ENCODE data around the gene CYTH4.
A peak's percentile ranks its signal among the peaks of the same experiment; 100 is the strongest.
"Not testable (repeated sequence)": the region's sequence is repeated elsewhere in the genome, so short reads cannot be mapped to it uniquely, and the experiment has no call there.

The CYTH4 gene

GRCh38 chr22:37251836-37252235 lies 30.5 kb upstream of the CYTH4 start:
- not testable (repeated sequence) for DNase-seq

GRCh38 chr22:37253126-37253660 lies 29.1 kb upstream of the CYTH4 start:
- no peak for DNase-seq

- DNase-seq: no peak
These were observed 28.0 kb upstream of the CYTH4 start for GRCh38 chr22:37254209-37254866.

- DNase-seq: no peak
These were observed 27.5 kb upstream of the CYTH4 start for GRCh38 chr22:37254867-37255233.

DNA sequence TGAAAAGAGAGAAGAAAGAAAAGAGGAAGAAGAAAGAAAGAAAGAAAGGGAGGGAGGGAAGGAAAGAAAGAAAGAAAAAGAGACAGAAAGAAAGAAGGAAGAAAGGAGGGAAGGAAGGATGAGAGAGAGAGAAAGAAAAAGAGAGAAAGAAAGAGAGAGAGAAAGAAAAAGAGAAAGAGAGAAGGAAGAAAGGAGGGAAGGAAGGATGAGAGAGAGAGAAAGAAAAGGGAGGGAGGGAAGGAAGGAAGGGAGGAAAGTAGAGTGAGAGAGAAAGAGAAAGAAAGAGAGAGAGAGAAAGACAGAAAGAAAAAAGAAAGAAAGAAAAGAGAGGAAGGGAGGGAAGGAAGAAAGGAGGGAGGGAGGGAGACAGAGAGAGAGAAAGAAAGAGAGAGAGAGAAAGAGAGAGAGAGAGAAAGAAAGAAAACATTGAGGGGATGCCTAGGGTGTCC lies 26.7 kb upstream of the CYTH4 start:
- DNase-seq: no peak

- no peak for DNase-seq
These were observed 26.1 kb upstream of the CYTH4 start for GRCh38 chr22:37256075-37256726.

GRCh38 chr22:37258005-37258752 lies 24.1 kb upstream of the CYTH4 start:
- DNase-seq: no peak

DNA sequence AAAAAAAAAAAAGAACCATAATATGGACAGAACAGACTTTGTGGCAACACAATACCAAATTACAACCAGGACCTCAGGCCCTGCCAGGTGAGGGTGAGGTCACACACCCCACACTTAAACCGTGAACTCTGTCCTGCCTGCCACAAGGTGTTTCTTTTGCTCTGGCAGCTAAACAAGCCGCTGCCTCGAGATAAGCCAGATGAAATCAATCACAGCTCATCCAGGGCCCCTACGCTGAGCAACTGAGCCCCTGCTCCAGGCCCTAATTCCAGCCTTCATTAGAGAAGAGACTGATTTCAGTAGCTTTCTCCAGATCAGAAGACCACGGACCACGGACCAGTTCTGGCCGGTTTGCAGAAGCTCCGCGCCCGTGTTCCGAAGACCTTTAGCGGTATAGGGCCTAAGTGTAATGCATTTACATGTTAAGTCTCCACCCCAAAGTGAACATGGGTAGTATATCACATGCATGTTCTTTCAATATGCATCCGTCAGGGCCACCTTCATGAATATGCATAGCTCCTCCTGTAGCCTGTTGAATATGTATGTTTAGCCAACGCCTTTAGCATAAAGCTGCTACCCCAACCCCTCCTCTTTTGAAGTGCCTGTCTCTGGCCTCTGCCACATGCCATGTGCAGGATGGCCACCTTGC lies 23.4 kb upstream of the CYTH4 start:
- no peak for DNase-seq

DNA sequence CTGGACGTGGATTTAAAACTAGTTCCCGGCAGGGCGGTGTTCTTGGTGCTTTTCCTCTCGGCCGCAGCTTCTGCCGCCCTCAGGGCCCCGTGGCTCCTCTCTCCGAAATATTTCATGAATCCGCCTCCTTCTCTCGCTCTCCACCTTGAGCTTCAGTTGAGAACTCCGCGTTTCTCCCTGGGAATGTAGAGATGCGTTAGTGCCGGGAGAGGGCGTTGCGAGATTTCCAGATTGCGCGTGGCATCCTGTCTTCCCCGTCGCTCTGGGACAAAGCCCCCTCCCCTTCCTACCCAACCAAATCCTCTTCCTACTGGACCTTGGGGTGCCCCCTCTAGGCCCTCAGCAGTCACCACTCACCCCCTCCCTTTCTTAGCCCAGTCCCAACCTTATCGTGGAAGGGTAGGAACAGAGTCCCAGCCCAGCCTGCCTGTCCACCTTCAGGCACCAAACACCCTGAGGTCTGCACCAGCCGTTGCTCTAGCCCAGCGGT lies 22.7 kb upstream of the CYTH4 start:
- no peak for DNase-seq

DNA sequence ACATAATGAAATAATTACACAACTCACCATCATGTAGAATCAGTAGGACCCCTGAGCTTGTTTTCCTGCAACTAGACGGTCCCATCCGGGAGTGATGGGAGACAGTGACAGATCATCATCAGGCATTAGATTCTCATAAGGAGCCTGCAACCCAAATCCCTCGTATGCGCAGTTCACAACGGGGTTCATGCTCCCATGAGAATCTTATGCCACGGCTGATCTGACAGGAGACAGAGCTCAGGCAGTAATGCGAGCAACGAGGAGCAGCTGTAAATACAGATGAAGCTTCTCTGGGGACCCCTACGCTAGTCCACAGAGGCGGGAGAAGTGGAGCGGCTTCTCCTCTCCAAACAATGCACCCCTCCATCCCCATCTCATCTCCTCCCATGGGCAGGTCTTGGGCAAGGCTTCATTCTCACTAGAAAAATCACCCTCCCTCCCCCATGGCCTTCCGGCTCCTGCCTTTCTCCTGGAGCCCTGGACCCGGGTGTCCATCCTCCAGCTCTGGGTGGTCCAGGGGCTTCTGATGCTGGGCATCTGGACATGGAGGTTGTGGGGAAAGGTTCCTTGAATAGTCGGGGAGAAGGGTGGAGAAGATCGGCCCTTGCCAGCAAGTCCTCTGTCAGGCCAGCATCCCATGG lies 22.0 kb upstream of the CYTH4 start:
- DNase-seq: no peak

DNA sequence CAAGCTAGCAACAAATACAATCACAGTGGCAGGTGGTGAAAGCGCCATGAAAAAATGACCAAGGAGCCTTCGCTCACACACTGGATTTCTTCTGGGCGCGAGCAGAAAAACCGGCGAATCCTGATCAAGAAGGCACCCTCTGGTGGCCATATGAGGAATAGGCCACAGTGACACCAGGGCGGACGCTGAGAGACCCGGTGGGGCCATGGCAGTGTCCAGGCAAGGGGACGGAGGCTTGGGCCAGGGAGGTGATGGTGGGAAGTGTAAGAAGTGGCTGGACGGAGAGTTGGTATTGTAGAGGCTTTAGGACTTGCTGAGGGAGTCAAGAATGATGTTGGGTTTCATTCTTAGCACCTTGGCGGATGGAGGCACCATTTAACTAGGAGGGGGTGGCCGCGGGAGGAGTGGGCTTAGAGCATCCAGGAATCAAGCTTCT lies 21.4 kb upstream of the CYTH4 start:
- peak; percentile 61 for DNase-seq

DNA sequence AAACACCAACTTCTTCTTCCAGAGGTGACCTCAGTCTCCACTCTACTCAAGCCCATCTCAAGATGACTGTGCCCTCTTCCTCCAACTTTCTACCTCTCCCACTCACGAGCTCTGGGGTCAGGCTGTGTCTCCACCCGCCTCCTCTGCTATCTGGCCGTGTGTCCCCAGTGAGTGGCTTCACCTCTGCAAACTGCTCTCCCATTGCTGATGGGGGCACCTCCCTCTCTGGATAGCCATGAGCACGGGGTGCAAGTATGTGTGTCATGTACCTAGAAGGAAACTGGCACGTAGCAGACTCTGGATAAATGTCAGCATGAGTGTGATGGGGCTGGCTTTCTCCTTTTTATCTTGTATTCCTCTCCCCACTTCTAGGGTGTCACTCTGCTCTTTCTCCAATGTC lies 20.0 kb upstream of the CYTH4 start:
- DNase-seq: no peak

DNA sequence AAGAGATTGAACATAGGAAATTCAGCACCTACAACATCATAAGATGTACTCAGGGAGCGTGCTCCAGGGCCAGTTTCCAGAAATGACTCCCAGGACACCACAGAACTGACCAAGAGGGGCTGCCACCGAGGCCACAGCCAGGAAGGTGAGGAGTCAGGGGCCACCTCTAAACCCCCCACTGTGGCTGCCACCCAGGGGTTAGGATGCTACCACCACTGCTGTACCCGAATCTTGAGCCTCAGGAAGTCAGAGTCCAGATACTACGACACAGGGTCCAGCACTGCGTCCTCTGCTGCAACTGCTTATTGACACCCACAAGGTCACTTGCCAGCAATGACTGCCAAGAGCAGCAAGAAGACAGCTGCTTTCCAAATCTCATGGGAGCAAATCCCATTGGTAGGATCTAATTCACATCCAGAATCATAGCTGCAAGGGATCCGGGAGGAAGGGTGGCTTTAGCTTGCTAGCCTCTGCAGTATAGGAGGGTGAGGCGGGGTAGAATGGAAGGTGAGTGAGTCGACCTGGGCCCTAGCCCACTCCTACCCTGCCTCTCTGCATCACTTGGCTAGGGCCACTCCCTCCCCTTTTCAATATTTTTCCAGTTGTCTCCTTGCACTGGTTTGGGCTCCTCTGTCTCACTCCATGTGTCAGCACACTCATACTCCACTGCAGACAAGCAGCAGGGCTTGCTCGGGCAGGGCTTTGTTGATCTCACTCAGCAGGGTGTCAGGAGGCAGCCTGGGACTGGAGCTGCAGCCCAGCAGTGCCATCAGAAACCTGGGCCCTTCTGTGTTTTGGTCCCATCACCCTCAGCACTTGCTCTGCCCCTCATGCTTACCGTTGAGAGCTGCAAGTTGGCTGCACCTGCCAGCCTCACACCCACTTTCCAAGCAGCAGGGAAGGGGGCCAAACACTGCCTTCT lies 18.1 kb upstream of the CYTH4 start:
- DNase-seq: no peak

- no peak for DNase-seq
These were observed 15.7 kb upstream of the CYTH4 start for GRCh38 chr22:37266581-37267134.

- DNase-seq: peak; percentile 62
These were observed 15.1 kb upstream of the CYTH4 start for GRCh38 chr22:37267135-37267587.

DNA sequence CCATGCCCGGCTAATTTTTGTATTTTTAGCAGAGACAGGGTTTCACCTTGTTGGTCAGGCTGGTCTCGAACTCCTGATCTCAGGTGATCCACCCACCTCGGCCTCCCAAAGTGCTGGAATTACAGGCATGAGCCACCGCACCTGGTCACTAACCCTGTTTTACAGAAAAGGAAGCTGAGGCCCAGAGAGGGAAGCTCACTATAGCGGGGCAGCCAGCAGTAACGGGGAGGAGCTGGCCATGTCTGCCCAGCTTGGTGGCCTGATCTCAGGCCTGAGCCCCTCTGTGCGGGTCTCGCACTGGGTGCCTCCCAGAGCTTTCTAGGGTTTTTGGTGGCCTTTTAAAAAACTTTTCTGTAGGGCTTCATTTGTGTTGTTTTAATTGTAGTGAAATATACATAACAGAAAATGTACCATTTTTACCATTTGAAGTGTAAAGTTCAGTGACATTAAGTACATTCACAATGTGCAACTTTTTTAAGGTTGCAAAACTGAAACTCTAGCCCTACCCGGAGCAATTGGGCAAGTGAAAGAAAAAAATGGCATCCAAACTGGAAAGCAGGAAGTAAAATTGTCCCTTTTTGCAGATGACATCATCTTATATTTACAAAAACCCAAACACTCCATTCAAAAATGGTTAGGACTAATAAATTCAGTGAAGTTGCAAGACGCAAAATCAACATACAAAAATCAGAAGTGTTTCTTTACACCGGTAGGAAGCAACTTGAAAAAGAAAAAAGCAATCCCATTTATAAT lies 14.5 kb upstream of the CYTH4 start:
- DNase-seq: no peak

DNA sequence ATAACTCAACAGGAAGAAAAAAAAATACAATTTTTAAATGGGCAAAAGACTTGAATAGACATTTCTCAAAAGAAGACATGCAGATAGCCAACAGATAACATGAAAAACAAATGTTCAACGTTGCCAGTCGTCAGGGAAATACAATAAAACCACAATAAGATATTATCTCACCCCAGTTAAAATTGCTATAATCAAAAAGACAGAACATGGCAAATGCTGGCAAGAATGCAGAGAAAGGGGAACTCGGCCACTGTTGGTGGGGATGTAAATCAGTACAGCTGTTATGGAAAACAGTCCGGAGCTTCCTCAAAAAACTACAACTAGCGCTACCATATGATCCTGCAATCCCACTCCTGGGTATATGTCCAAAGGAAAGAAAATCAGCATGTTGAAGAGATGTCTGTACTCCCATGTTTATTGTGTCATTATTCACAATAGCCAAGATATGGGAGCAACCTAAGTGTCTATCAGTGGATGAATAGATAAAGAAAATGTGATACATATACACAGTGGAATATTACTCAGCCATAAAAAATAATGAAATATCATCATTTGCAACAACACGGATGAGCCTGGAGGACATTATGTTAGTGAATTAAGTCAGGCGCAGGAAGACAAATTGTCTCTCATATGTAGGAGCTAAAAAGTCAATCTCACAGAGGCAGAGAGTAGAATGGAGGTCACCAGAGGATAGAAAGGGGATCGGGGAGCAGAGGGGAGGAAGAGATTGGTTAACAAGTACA lies 12.2 kb upstream of the CYTH4 start:
- no peak for DNase-seq

GRCh38 chr22:37270928-37271650 lies 11.2 kb upstream of the CYTH4 start:
- no peak for DNase-seq

Data from stimulated activated CD4-positive, alpha-beta T cell treated with anti-CD3 and anti-CD28 coated beads, Interleukin-1b, Interleukin-23, amount 100 ng/mL, for 48 hours (primary cell).